Measurements from ENCODE around the gene MOV10L1. TPM values are rescaled to one million over a fixed set of nuclear protein-coding genes. Genes with fewer than 3 reads are reported as not detected.

MOV10L1 gene
- total RNA-seq, result not detected
- not detected for polyA plus RNA-seq (2013, experiment 1 of 2)
- 0.07 TPM for polyA plus RNA-seq (2013, experiment 2 of 2)
- total RNA-seq, result 0 to 0.36 (median 0) reads per million in 172 experiments

GRCh38 chr22:50089682-50090411, at the start of gene MOV10L1:
Gene MOV10L1, plus strand, starts transcription at chr22:50090006. Its CDS starts 83 bp downstream, at chr22:50090089.
- Histone ChIP-seq H3K4me3 (ENCODE audit: low read length) (no peak within 1 kb of the TSS), H3K36me3 (ENCODE audit: insufficient read depth, low read length) (no peaks in the 10 kb centered on the region), H3K27me3 (ENCODE audit: control insufficient read depth in 1 of 2, insufficient read depth in 2 of 2, low read length in 2 of 2) (peaks cover under 1 to 5% of the 10 kb centered on the region in 2 experiments), H3K9me3 (ENCODE audit: control insufficient read depth in 1 of 2, insufficient read depth in 1 of 2, low read length in 2 of 2) (peaks cover 0 to 20% of the 10 kb centered on the region in 2 experiments), H3K27ac (ENCODE audit: low read depth in 1 of 2, low read length in 2 of 2) (no peak within 1 kb of the TSS), H3K4me1 (ENCODE audit: insufficient read depth, low read length) (no peaks in the 10 kb centered on the region)
- no peak within 1 kb of the TSS for H3K4me3 Mint-ChIP-seq
- no peaks in the 10 kb centered on the region for H3K36me3 Mint-ChIP-seq (ENCODE audit: low read depth)
- ChIA-PET CTCF (no interaction called here), POLR2A (no interaction called here)
- ATAC-seq (ENCODE audit: poor library complexity), result no peak
- peaks cover 11% of the 10 kb centered on the region for H3K27me3 Mint-ChIP-seq
- no peaks in the 10 kb centered on the region for H3K9me3 Mint-ChIP-seq
- intact Hi-C loops (cut with DNase I, micrococcal nuclease), result no loop called here
- no peaks in the 10 kb centered on the region for H3K4me1 Mint-ChIP-seq (ENCODE audit: low read depth)
- no peak for TF ChIP-seq CTCF (IDR thresholded peaks at IDR 0.05)
- peak in 4 of 14 experiments; percentile 17 to 61 (median 28) for DNase-seq
- no peak within 1 kb of the TSS for H3K27ac Mint-ChIP-seq

GRCh38 chr22:50040717-50041116, 49.1 kb upstream of the MOV10L1 start:
- Mint-ChIP-seq H3K27me3 (peaks cover 16% of the 10 kb centered on the region), H3K27ac (no peak overlapping the region), H3K36me3 (ENCODE audit: low read depth) (no peaks in the 10 kb centered on the region), H3K9me3 (no peaks in the 10 kb centered on the region), H3K4me3 (no peak overlapping the region), H3K4me1 (ENCODE audit: low read depth) (peaks cover 8% of the 10 kb centered on the region)
- Histone ChIP-seq H3K36me3 (ENCODE audit: insufficient read depth, low read length) (no peaks in the 10 kb centered on the region), H3K4me1 (ENCODE audit: insufficient read depth, low read length) (peaks cover 10% of the 10 kb centered on the region), H3K9me3 (ENCODE audit: control insufficient read depth in 1 of 2, insufficient read depth in 1 of 2, low read length in 2 of 2) (peaks cover 4 to 13% of the 10 kb centered on the region in 2 experiments), H3K4me3 (ENCODE audit: low read length) (no peak overlapping the region), H3K27ac (ENCODE audit: low read depth in 1 of 2, low read length in 2 of 2) (no peak overlapping the region), H3K27me3 (ENCODE audit: control insufficient read depth in 1 of 2, insufficient read depth in 2 of 2, low read length in 2 of 2) (peaks cover 4 to 5% of the 10 kb centered on the region in 2 experiments)
- no peak for TF ChIP-seq CTCF (IDR thresholded peaks at IDR 0.05)
- intact Hi-C loops (cut with DNase I, micrococcal nuclease), result no loop called here
- ATAC-seq (ENCODE audit: poor library complexity) (no peak), DNase-seq (no peak)
- ChIA-PET POLR2A (no interaction called here), CTCF (no interaction called here)

- TF ChIP-seq CTCF (IDR thresholded peaks at IDR 0.05), result no peak
- no peak for DNase-seq
- Mint-ChIP-seq H3K27me3 (peaks cover 16% of the 10 kb centered on the region), H3K36me3 (ENCODE audit: low read depth) (no peaks in the 10 kb centered on the region), H3K9me3 (no peaks in the 10 kb centered on the region), H3K4me3 (no peak overlapping the region), H3K27ac (no peak overlapping the region), H3K4me1 (ENCODE audit: low read depth) (peaks cover 8% of the 10 kb centered on the region)
- Histone ChIP-seq H3K4me3 (ENCODE audit: low read length) (no peak overlapping the region), H3K4me1 (ENCODE audit: insufficient read depth, low read length) (peaks cover 10% of the 10 kb centered on the region), H3K36me3 (ENCODE audit: insufficient read depth, low read length) (no peaks in the 10 kb centered on the region), H3K9me3 (ENCODE audit: control insufficient read depth in 1 of 2, insufficient read depth in 1 of 2, low read length in 2 of 2) (peaks cover 4 to 8% of the 10 kb centered on the region in 2 experiments), H3K27ac (ENCODE audit: low read depth in 1 of 2, low read length in 2 of 2) (no peak overlapping the region), H3K27me3 (ENCODE audit: control insufficient read depth in 1 of 2, insufficient read depth in 2 of 2, low read length in 2 of 2) (peaks cover 4 to 5% of the 10 kb centered on the region in 2 experiments)
- no peak for ATAC-seq (ENCODE audit: poor library complexity)
- ChIA-PET CTCF (no interaction called here), POLR2A (no interaction called here)
- intact Hi-C loops (cut with DNase I, micrococcal nuclease), result no loop called here
Measured at GRCh38 chr22:50041361-50042065, 48.3 kb upstream of the MOV10L1 start.
